NK-92 (cell line): Measurements from ENCODE around the gene RECQL.
"Not testable (repeated sequence)": the region's sequence is repeated elsewhere in the genome, so short reads cannot be mapped to it uniquely, and the experiment has no call there.

Experiments used
- DNase-seq: peaks from one replicate; lab custom pipeline; 2025; ENCODE audit not compliant: unreplicated experiment; lab: John Stamatoyannopoulos, UW

RECQL gene

GRCh38 chr12:21428241-21428640, 73.2 kb downstream of the RECQL start:
- no peak for DNase-seq

GRCh38 chr12:21419009-21419699, 82.3 kb downstream of the RECQL start:
- not testable (repeated sequence) for DNase-seq
